Kidney (tissue), 14 donors: ENCODE measurements around the gene NEURL2. TPM values are rescaled to one million over a fixed set of nuclear protein-coding genes. Genes with fewer than 3 reads are reported as not detected.
A peak's percentile ranks its signal among the peaks of the same experiment; 100 is the strongest.
"Not testable (repeated sequence)": the region's sequence is repeated elsewhere in the genome, so short reads cannot be mapped to it uniquely, and the experiment has no call there.

Experiments used
- DNase-seq, 5 donors: peaks; one replicate each; pipeline ENCODE4 v3.0.0-alpha.2; 2013 to 2020
- FAIRE-seq: peaks from 2 replicates; lab custom pipeline; 2012; peaks lifted over from hg19 to GRCh38; lab: Jason Lieb, UNC
- H3K27ac ChIP-seq, 2 donors: one replicate each; pipeline ENCODE4 v1.7.0; 2013; ENCODE audit warnings: low read depth in 2 of 2, low read length in 2 of 2, inconsistent platforms in 1 of 2
- H3K27me3 ChIP-seq: one replicate; pipeline ENCODE4 v1.7.1; 2013; ENCODE audit warnings: low read length, inconsistent platforms; ENCODE audit not compliant: control insufficient read depth, insufficient read depth
- H3K36me3 ChIP-seq, 3 donors: one replicate each; pipeline versions ENCODE4 v1.7.0 to v1.7.1; 2013; ENCODE audit warnings: low read length in 3 of 3, control low read depth in 1 of 3, inconsistent platforms in 1 of 3; ENCODE audit not compliant: insufficient read depth in 3 of 3, control insufficient read depth in 2 of 3
- H3K4me1 ChIP-seq, 3 donors: one replicate each; pipeline versions ENCODE4 v1.7.0 to v1.7.1; 2013; ENCODE audit warnings: low read length in 3 of 3, inconsistent platforms in 1 of 3, low read depth in 1 of 3; ENCODE audit not compliant: control insufficient read depth in 2 of 3, insufficient read depth in 2 of 3
- H3K4me3 ChIP-seq, 3 donors: one replicate each; pipeline versions ENCODE4 v1.7.0 to v1.8.1; 2013; ENCODE audit warnings: low read length in 3 of 3, control low read depth in 1 of 3, inconsistent platforms in 1 of 3
- H3K9ac ChIP-seq, 3 donors: one replicate each; pipeline versions ENCODE4 v1.7.0 to v1.7.1; 2013; ENCODE audit warnings: low read length in 3 of 3, control low read depth in 1 of 3, inconsistent platforms in 1 of 3
- H3K9me3 ChIP-seq, 3 donors: one replicate each; pipeline versions ENCODE4 v1.7.0 to v1.7.1; 2013; ENCODE audit warnings: low read length in 3 of 3, control low read depth in 1 of 3, inconsistent platforms in 1 of 3; ENCODE audit not compliant: control insufficient read depth in 2 of 3, insufficient read depth in 1 of 3
- intact Hi-C: fragments of 100-400 bp; cut with DNase I; formaldehyde crosslinking; loops from one replicate; pipeline ENCODE4 v1.11.1; 2022
- polyA plus RNA-seq: library from polyadenylated mRNA; stranded (reverse); fragments of 350-450 nt; fragmentation: Illumina TruSeq; extraction: RNeasy Lipid Tissue Mini Kit (QIAGEN cat#74804); gene quantifications from one replicate; pipeline ENCODE4 v1.2.3, GENCODE V29; 2014; ENCODE audit warnings: low read depth, low replicate concordance; ENCODE audit not compliant: insufficient read depth
- total RNA-seq: library from RNA; stranded (reverse); fragmentation: NEBNext Ultra II Directional; extraction: Animal tissue kit (Norgen Biotek cat#: 25700); gene quantifications from one replicate; pipeline ENCODE4 v1.2.1, GENCODE V29; 2021
- TF ChIP-seq, protein P1 (sequence below): IDR thresholded peaks from 3 replicates; pipeline ENCODE4 v1.5.1; 2012; ENCODE audit warnings: mild to moderate bottlenecking, moderate library complexity, borderline replicate concordance; ENCODE audit not compliant: insufficient read depth; ENCODE audit errors: extremely low read depth
- donor health status: control.
- donor health status: control.
- donor health status: control.
- donor health status: control.
- donor health status: control.
- donor health status: DM: yes; HTN: yes; CAD: no.
- donor health status: Normal renal cell carcinoma (clear cell type).

Gene NEURL2
- total and polyA plus RNA-seq, 2 donors from 2014 or later, result 27.5 to 37.3 TPM

DNA sequence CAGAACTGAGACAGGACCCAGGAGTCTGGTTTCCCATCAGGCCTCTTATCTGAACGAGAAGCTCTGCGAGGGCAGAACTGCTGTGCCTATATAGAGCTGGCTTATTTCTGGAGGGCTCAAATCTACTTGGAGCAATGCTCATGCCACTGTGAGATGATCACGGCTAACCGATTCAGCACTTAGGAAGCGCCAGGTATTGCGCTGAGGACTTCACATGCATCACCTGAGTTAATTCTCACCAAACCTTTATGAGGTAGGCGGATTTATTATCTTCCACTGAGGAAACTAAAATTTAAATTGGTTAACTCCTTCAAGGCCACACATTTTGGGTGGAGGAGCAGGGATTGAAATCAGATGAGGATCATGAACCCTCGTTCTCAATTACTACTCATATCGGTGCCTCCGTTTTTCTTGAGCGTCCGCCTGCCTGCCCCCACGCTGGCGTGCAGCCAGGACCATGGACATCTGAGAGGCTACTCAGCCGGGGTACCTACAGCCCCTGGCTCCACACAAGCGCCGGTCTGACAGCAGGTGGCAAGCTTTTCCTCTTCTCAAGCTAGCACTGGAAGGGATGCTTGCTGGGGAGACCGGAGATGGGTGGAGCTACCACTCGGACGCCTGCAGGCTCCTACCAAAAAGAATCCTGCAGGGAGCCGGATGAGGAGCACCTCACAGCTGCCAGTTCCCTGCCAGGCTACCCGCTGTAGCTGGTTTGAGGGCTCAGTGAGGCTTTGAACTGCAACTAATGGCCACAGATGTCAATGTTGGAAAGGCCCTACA lies 42.4 kb upstream of the NEURL2 start:
- Histone ChIP-seq H3K27ac (peak overlapping the region; percentile 99 to 100), H3K9ac (peak overlapping the region; percentile 86 to 98 (median 90)), H3K9me3 (no peaks in the 10 kb centered on the region), H3K27me3 (no peaks in the 10 kb centered on the region), H3K4me3 (peak overlapping the region; percentile 75 to 95 (median 94)), H3K36me3 (peaks cover 7 to 11% (median 11%) of the 10 kb centered on the region in 3 donors), H3K4me1 (peaks cover 0 to 8% (median 5%) of the 10 kb centered on the region in 3 donors)
- intact Hi-C loops, result no loop called here
- peak; percentile 84 to 92 (median 92) for DNase-seq
- no peak for FAIRE-seq
- TF ChIP-seq, protein P1, sequence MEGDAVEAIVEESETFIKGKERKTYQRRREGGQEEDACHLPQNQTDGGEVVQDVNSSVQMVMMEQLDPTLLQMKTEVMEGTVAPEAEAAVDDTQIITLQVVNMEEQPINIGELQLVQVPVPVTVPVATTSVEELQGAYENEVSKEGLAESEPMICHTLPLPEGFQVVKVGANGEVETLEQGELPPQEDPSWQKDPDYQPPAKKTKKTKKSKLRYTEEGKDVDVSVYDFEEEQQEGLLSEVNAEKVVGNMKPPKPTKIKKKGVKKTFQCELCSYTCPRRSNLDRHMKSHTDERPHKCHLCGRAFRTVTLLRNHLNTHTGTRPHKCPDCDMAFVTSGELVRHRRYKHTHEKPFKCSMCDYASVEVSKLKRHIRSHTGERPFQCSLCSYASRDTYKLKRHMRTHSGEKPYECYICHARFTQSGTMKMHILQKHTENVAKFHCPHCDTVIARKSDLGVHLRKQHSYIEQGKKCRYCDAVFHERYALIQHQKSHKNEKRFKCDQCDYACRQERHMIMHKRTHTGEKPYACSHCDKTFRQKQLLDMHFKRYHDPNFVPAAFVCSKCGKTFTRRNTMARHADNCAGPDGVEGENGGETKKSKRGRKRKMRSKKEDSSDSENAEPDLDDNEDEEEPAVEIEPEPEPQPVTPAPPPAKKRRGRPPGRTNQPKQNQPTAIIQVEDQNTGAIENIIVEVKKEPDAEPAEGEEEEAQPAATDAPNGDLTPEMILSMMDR, result peak; percentile 32

DNA sequence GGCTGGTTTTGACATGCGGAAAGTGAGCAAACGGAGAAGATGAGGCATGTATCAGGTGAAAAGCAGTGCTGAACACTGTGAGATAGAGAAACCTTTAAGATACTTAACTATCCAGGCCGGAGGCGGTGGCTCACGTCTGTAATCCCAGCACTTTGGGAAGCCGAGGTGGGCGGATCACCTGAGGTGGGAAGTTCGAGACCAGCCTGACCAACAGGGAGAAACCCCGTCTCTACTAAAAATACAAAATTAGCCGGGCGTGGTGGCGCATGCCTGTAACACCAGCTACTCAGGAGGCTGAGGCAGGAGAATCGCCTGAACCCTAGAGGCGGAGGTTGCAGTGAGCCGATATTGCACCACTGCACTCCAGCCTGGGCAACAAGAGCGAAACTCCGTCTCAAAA lies 40.7 kb upstream of the NEURL2 start:
- H3K27me3 ChIP-seq, H3K9me3 ChIP-seq, H3K4me1 ChIP-seq, H3K27ac ChIP-seq, FAIRE-seq, DNase-seq, H3K4me3 ChIP-seq, H3K36me3 ChIP-seq, intact Hi-C loops, H3K9ac ChIP-seq: not testable (repeated sequence)

- Histone ChIP-seq H3K4me1 (peaks cover 0 to 6% (median 5%) of the 10 kb centered on the region in 3 donors), H3K27me3 (no peaks in the 10 kb centered on the region), H3K9me3 (no peaks in the 10 kb centered on the region), H3K4me3 (no peak overlapping the region), H3K36me3 (no peaks in the 10 kb centered on the region), H3K9ac (no peak overlapping the region), H3K27ac (no peak overlapping the region)
- FAIRE-seq (no peak), DNase-seq (no peak)
- TF ChIP-seq, protein P1, result no peak
- intact Hi-C loops, result no loop called here
These were observed 36.3 kb upstream of the NEURL2 start for GRCh38 chr20:45927071-45927878.

DNA sequence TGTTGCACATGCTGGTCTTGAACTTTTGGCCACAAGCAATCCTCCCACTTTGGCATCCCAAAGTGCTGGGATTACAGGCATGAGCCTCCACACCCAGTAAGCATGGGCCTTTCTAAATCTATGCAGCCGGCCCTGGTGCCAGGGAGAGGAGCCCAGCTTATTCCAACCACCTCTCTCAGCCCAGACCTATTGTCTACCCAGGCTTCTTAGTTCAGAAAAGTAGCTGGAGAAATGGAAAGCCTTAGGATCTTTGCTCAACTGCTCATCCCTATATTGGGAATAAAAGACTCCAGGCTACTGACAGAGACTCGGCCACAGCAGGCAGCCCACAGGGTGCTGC lies 35.7 kb upstream of the NEURL2 start:
- TF ChIP-seq, protein P1, result no peak
- Histone ChIP-seq H3K4me3 (no peak overlapping the region), H3K9me3 (no peaks in the 10 kb centered on the region), H3K4me1 (peaks cover 0 to 6% (median 5%) of the 10 kb centered on the region in 3 donors), H3K27ac (no peak overlapping the region), H3K36me3 (no peaks in the 10 kb centered on the region), H3K9ac (no peak overlapping the region), H3K27me3 (no peaks in the 10 kb centered on the region)
- FAIRE-seq, result no peak
- intact Hi-C loops, result no loop called here
- no peak for DNase-seq
